22Rv1 (cell line): ENCODE measurements around the gene FBXO31.
"Not testable (repeated sequence)": the region's sequence is repeated elsewhere in the genome, so short reads cannot be mapped to it uniquely, and the experiment has no call there.

ENCODE experiments used
- H3K27ac ChIP-seq: fragments of 450-650 bp; 2 replicates; pipeline ENCODE4 v1.5.1; 2017
- ZFX ChIP-seq: fragments of 450-650 bp; IDR thresholded peaks from 2 replicates; pipeline ENCODE4 v1.6.1; 2017; ENCODE audit warnings: antibody characterized with exemption, borderline replicate concordance
- TF ChIP-seq, protein P1 (sequence below): fragments of 450-650 bp; IDR thresholded peaks from 2 replicates; pipeline ENCODE4 v1.5.1; 2017; ENCODE audit warnings: mild to moderate bottlenecking

Gene FBXO31

DNA sequence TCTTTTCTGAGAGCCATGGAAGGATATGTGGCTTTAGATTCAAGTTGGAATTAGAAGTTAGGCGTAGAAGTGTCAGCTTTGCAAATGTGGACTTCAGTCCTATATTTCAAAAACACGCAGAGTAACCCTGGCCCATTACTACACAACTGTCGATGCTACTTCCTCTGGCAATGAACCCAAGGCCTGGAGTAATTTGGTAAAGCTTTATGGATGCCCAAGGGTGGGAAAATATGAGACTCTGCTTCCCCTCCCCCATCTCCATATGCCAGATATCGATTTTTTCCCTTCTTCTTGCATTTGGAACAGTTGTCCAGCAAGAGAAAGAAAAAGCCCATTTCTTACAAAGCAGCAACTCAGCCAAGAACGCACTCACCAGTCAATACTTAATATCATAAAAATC, 5.7 kb upstream of the FBXO31 start:
- TF ChIP-seq, protein P1, sequence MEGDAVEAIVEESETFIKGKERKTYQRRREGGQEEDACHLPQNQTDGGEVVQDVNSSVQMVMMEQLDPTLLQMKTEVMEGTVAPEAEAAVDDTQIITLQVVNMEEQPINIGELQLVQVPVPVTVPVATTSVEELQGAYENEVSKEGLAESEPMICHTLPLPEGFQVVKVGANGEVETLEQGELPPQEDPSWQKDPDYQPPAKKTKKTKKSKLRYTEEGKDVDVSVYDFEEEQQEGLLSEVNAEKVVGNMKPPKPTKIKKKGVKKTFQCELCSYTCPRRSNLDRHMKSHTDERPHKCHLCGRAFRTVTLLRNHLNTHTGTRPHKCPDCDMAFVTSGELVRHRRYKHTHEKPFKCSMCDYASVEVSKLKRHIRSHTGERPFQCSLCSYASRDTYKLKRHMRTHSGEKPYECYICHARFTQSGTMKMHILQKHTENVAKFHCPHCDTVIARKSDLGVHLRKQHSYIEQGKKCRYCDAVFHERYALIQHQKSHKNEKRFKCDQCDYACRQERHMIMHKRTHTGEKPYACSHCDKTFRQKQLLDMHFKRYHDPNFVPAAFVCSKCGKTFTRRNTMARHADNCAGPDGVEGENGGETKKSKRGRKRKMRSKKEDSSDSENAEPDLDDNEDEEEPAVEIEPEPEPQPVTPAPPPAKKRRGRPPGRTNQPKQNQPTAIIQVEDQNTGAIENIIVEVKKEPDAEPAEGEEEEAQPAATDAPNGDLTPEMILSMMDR = no peak
- no peak for TF ChIP-seq ZFX
- H3K27ac ChIP-seq = peak overlapping the region; percentile 93

DNA sequence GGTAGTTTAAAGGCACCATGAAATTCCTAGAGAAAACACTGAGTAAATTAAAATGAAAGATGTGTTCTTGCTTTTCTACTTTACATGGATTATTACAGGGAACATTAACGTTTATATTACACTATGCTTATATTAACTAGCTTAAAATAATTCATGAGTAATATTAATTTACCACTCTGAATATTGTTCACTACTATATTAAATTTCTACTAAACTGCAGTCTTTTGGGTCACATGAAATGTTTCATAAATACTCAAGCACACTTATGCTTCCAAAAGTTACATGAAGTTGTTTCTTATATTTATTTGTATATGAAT, 5.2 kb upstream of the FBXO31 start:
- H3K27ac ChIP-seq = peak overlapping the region; percentile 93
- TF ChIP-seq, protein P1 = no peak
- TF ChIP-seq ZFX = no peak

DNA sequence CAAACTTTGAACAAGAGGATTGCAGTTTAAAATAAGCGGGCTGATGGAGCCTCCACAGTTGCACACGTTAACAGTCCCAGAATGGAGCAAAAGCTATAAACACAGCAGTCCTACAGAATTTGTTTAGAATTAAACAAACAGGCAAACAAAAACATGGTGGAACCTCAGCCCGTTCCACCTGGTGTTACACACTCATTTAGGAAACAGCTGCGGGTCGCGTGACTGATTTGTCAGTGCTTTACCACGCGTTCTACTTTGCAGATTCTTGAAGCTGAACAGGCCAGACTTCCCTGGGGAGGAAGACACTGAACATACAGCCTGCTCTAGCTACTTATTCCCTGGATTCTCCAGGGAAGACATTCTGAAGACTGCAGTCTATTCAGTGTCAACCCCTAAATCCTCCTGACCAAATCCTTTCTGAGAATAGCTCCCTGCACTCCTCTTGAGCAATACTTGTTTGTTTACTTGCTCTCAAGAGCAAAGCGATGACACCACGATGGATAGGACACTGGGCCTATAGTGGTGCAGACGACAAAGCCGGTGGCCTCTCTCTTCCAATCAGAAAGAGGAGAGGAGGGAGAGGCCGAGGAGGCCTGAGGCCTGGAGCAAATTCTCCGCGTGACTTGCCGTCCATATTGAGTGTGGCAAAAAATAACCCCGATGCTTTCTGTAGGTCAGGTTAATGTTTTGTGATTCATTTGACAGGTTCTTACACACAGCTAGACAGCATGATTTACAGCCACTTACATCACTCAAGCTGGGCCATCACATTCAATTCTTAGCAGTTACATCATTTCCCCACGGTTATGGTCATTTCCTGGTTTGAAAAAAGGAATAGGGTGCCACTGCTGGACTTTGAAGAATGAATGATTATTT, 4.6 kb upstream of the FBXO31 start:
- TF ChIP-seq ZFX = no peak
- TF ChIP-seq, protein P1 = no peak
- H3K27ac ChIP-seq = peak overlapping the region; percentile 93

DNA sequence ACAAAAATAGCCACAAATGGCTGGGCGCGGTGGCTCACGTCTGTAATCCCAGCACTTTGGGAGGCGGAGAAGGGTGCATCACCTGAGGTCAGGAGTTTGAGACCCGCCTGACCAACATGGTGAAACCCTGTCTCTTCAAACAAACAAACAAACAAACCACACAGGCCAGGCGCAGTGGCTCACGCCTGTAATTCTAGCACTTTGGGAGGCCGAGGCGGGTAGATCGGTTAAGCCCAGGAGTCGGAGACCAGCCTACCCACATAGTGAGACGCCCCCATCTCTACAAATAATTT, 1.2 kb upstream of the FBXO31 start:
- not testable (repeated sequence) for H3K27ac ChIP-seq

DNA sequence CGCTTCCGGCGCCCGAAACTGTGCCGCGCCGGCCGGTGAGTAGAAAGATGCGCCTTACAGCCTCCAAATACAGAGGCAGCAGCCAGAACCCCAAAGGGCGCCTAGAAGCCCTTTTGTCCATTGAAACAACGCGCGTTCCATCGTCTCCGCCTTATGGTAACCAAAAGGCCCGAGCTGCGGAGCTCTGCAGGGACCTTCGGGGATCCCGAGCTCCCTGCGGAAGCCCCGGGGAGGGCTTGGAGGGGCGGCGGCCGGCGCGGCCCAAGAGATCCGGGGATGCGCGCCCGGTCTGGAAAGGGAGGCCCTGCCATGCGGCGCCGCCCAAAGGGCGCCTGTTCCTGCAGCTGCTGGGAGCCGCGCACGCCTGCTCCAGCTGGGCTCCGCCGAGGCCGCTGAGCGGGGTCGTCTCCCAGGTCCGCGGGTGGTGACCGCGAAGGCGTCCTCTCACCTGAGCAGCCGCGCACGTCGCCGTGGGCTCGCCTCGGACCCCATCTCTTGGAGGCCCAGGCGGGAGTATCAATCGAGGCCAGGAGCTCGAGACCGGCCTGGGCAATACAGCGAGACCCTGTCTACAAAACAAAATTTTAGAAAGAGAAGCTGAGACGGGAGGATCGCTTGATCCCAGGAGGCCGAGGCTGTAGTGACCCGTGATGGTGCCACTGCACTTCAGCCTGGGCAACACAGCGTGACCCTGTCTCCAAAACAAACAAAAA, 742 bp upstream of the FBXO31 start:
- TF ChIP-seq, protein P1 = no peak
- TF ChIP-seq ZFX = no peak

DNA sequence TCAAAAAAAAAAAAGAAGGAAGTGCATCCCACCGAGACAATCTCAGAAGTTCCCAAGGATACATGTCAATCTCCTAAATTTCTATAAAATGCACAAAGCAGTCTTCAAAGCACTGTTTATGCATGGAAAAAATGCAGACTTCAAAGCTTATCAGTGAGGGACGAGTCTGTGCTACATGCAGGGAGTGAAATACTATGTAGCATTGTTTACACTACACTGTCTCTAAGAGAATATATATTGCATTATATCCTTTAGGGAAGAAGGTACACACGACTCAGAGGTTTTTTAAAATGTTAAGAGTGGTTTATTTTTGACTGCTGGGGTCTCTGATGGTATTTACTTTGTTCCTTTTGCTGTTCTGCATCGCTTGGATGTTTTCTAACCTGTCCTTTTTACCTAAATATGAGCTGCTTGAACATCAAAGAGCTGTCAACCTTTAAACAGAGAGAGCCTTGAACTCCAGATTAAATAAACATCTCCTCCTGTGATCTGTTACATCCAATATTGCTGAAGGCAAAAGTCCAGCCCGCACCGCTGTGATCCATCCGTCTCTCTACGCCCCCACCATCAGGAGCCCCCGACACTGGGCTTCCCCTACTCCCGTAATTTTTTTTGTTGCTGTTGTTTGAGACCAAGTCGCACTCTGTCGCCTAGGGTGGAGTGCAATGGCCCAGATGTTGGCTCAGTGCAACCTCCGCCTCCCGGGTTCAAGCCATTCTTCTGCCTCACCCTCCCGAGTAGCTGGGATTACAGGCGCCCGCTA, 1.4 kb downstream of the FBXO31 start:
- H3K27ac ChIP-seq = peak overlapping the region; percentile 76
- TF ChIP-seq ZFX = no peak
- TF ChIP-seq, protein P1 = no peak

More for the DNA sequence above, 742 bp upstream of the FBXO31 start:
- H3K27ac ChIP-seq = peak overlapping the region; percentile 76

DNA sequence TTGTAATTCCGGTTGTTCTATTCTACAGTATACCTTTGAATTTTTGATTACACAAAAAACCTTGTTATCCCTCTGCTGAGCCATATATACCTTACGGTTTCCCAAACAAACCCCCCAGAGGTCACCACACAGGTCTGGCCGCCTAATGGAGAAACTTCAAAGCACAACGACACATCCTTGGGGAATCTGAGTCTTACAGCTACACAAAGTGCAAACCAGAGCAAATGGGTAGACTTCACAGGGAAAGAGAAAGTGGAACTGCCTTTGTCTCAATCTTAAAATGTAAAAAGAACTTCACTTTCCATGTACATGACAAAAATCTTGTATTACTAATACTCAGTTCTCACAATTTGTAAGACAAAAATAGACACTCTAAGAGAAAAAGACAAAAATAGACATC, 2.7 kb downstream of the FBXO31 start:
- H3K27ac ChIP-seq = no peak overlapping the region
- TF ChIP-seq ZFX = no peak
- TF ChIP-seq, protein P1 = no peak
